ENCODE measurements around the gene CARHSP1. TPM values are rescaled to one million over a fixed set of nuclear protein-coding genes. Genes with fewer than 3 reads are reported as not detected.
"Not testable (repeated sequence)": the region's sequence is repeated elsewhere in the genome, so short reads cannot be mapped to it uniquely, and the experiment has no call there.

The CARHSP1 gene
- total RNA-seq, 1 donor from 2014 or later = 141 TPM

GRCh38 chr16:8804313-8804712, 64.5 kb downstream of the CARHSP1 start:
- DNase-seq (ENCODE audit: low spot score in 2 of 2) (no peak), FAIRE-seq (no peak)

DNA sequence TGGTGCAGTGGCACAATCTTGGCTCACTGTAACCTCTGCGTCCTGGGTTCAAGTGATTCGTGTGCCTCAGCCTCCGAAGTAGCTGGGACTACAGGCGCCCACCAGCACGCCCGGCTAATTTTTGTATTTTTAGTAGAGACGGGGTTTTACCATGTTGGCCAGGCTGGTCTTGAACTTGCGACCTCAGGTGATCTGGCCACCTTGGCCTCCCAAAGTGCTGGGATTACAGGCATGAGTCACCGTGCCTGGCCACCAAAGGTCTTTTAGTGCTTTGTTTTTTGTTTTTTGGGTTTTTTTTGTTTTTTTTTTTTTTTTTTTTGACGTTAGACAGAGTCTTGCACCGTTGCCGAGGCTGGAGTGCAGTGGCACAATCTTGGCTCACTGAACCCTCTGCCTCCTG, 65.1 kb downstream of the CARHSP1 start:
- not testable (repeated sequence) for DNase-seq (ENCODE audit: low spot score in 2 of 2); FAIRE-seq

Other genes with a start within 250 kb of the CARHSP1 start
- gene METTL22, start 247.3 kb downstream of the CARHSP1 start, total RNA-seq = 7.7 TPM
- 110 TPM for gene ABAT, start 194.4 kb downstream of the CARHSP1 start, total RNA-seq
- 5.7 TPM for gene TMEM186, start 71.4 kb downstream of the CARHSP1 start, total RNA-seq
- 6.5 TPM for gene PMM2, start 71.2 kb downstream of the CARHSP1 start, total RNA-seq
- gene LITAFD, start 13.3 kb upstream of the CARHSP1 start, total RNA-seq = not detected
- gene USP7, start 94.9 kb upstream of the CARHSP1 start, total RNA-seq = 79.5 TPM
- gene HAPSTR1, start 222.6 kb upstream of the CARHSP1 start, total RNA-seq = 132 TPM

Measured in frontal cortex (tissue), 4 donors.